Left lung (tissue), 10 donors: Measurements from ENCODE around the gene LRRC26. TPM values are rescaled to one million over a fixed set of nuclear protein-coding genes. Genes with fewer than 3 reads are reported as not detected.

Source experiments
- ATAC-seq: fragments of 200-7000 bp; cut with Tn5 transposase; one replicate; pipeline ENCODE4 v1.9.1; 2020; ENCODE audit warnings: moderate library complexity
- DNase-seq, 4 donors: peaks; one replicate each; pipeline ENCODE4 v3.0.0-alpha.2; 2013 to 2020
- H3K27ac ChIP-seq, 2 donors: fragments of 200-600 bp; sonication (generic) in 1 of 2; one replicate each; pipeline versions ENCODE4 v1.5.0 to v1.8.0; 2020 to 2021
- H3K27me3 ChIP-seq, 2 donors: fragments of 200-600 bp; sonication (generic) in 1 of 2; one replicate each; pipeline versions ENCODE4 v1.5.0 to v1.8.0; 2020 to 2021
- H3K36me3 ChIP-seq, 2 donors: fragments of 200-600 bp; sonication (generic) in 1 of 2; one replicate each; pipeline versions ENCODE4 v1.5.0 to v1.8.0; 2020 to 2021
- H3K4me1 ChIP-seq, 2 donors: fragments of 200-600 bp; one replicate each; pipeline ENCODE4 v1.8.0; 2021
- H3K4me3 ChIP-seq, 2 donors: fragments of 200-600 bp; sonication (generic) in 1 of 2; one replicate each; pipeline versions ENCODE4 v1.5.0 to v1.8.0; 2020 to 2021; ENCODE audit warnings: mild to moderate bottlenecking in 1 of 2
- H3K9me3 ChIP-seq, 2 donors: fragments of 200-600 bp; sonication (generic) in 1 of 2; one replicate each; pipeline versions ENCODE4 v1.5.0 to v1.8.0; 2020 to 2021
- CTCF ChIP-seq, 2 donors: fragments of 200-600 bp; sonication (generic) in 1 of 2; IDR thresholded peaks; one replicate each; pipeline versions ENCODE4 v1.5.0 to v1.8.0; 2021; ENCODE audit warnings: antibody characterized with exemption in 2 of 2
- intact Hi-C, 2 donors: fragments of 100-400 bp; cut with DNase I; formaldehyde crosslinking; loops; one replicate each; pipeline versions ENCODE4 v1.11.2 to v1.14.2; 2022
- polyA plus RNA-seq, 6 donors: library from polyadenylated mRNA; unstranded; fragments of 120-200 nt; gene quantifications; one replicate each; pipeline ENCODE4 v1.2.1, GENCODE V29; 2013; ENCODE audit not compliant: insufficient read length in 6 of 6
- total RNA-seq, 2 donors: library from RNA; stranded (reverse); fragmentation: NEBNext Ultra II Directional; extraction: Animal tissue kit (Norgen Biotek cat#: 25700); gene quantifications; one replicate each; pipeline ENCODE4 v1.2.1, GENCODE V29; 2021
- donor health status: DM: no; HTN: yes; CAD: no.
- donor health status: DM: no; HTN: no; CAD: no.

The LRRC26 gene
- total and polyA plus RNA-seq, 8 donors: 0.23 to 0.63 (median 0.40) TPM; not detected in 4

GRCh38 chr9:137149363-137149762 lies 20.5 kb downstream of the LRRC26 start:
- Histone ChIP-seq H3K4me3 (no peak overlapping the region), H3K36me3 (no peaks in the 10 kb centered on the region), H3K27me3 (peaks cover 0 to 41% of the 10 kb centered on the region in 2 donors), H3K27ac (no peak overlapping the region), H3K4me1 (no peaks in the 10 kb centered on the region), H3K9me3 (no peaks in the 10 kb centered on the region)
- peak in 1 of 4 donors; percentile 32 for DNase-seq
- TF ChIP-seq CTCF (IDR thresholded peaks at IDR 0.05): no peak
- no peak for ATAC-seq
- intact Hi-C loops: no loop called here

DNA sequence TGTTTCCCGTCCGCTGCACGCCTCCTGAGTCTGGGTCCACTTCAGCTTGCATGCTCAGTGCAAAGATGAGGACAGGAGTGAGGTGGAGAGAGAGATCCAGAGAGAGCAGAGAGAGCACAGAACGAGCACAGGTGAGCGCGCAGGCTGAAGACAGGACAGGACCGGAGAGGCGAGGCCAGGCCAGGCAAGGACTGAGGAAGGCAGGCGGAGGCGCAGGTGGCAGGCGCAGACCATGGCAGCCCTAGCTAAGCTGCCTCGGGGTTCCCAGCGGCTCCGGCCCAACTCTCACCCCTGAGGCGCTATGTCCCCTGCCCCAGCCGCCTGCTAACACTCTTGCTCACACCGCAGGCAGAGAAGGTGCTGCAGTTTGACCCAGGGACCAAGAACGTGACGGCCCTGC lies 21.2 kb downstream of the LRRC26 start:
- intact Hi-C loops: no loop called here
- Histone ChIP-seq H3K27me3 (peaks cover 0 to 46% of the 10 kb centered on the region in 2 donors), H3K36me3 (no peaks in the 10 kb centered on the region), H3K9me3 (no peaks in the 10 kb centered on the region), H3K27ac (no peak overlapping the region), H3K4me1 (no peaks in the 10 kb centered on the region), H3K4me3 (no peak overlapping the region)
- peak in 1 of 4 donors; percentile 68 for DNase-seq
- no peak for TF ChIP-seq CTCF (IDR thresholded peaks at IDR 0.05)
- ATAC-seq: no peak

DNA sequence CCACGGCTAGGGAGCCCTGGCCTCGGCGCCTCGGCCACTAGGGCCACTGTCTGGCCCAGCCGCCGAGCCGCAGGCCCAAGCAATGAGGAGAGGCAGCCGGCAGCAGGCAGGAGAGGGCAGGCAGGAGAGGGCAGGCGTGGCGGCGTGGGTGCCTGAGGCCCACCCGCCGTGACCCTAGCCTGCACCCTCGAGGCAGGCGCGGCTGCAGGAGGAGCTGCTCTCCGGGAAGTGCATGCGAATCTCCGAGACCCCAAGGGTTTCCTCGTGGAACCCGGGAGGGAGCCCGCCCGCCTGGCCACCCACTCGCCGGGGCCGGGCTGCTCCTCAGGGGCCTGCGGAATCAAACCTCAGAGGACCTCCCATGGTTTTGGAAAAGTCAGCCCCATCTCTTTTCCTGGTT lies 21.6 kb downstream of the LRRC26 start:
- no peaks in the 10 kb centered on the region for H3K4me1 ChIP-seq
- DNase-seq (peak in 1 of 4 donors; percentile 54), ATAC-seq (no peak)
- no peak overlapping the region for H3K27ac ChIP-seq
- no peaks in the 10 kb centered on the region for H3K9me3 ChIP-seq
- no peaks in the 10 kb centered on the region for H3K36me3 ChIP-seq
- intact Hi-C loops: no loop called here
- no peak overlapping the region for H3K4me3 ChIP-seq
- peaks cover 0 to 50% of the 10 kb centered on the region in 2 donors for H3K27me3 ChIP-seq
- no peak for TF ChIP-seq CTCF (IDR thresholded peaks at IDR 0.05)

- no peak overlapping the region for H3K4me3 ChIP-seq
- intact Hi-C loops: no loop called here
- DNase-seq (no peak), ATAC-seq (no peak)
- no peak for TF ChIP-seq CTCF (IDR thresholded peaks at IDR 0.05)
- H3K36me3 ChIP-seq: no peaks in the 10 kb centered on the region
- H3K4me1 ChIP-seq: no peaks in the 10 kb centered on the region
- H3K27ac ChIP-seq: no peak overlapping the region
- H3K9me3 ChIP-seq: no peaks in the 10 kb centered on the region
- peaks cover 0 to 55% of the 10 kb centered on the region in 2 donors for H3K27me3 ChIP-seq
Measured at GRCh38 chr9:137147793-137148160, 22.1 kb downstream of the LRRC26 start.

GRCh38 chr9:137147091-137147792 lies 22.6 kb downstream of the LRRC26 start:
- Histone ChIP-seq H3K4me1 (no peaks in the 10 kb centered on the region), H3K9me3 (no peaks in the 10 kb centered on the region), H3K36me3 (no peaks in the 10 kb centered on the region), H3K27me3 (peaks cover 0 to 60% of the 10 kb centered on the region in 2 donors), H3K27ac (no peak overlapping the region), H3K4me3 (no peak overlapping the region)
- DNase-seq (peak in 1 of 4 donors; percentile 58), ATAC-seq (no peak)
- no peak for TF ChIP-seq CTCF (IDR thresholded peaks at IDR 0.05)
- intact Hi-C loops: no loop called here
